GM12864 (cell line): ENCODE data around the gene PAWR.

Experiments used
- DNase-seq: peaks from one replicate; pipeline ENCODE4 v3.0.0-alpha.2; 2011; ENCODE audit warnings: low read depth
- H3K4me3 ChIP-seq: 2 replicates; pipeline ENCODE4 v1.5.1; 2011; ENCODE audit warnings: mild to moderate bottlenecking, low read depth, low read length, control low read depth
- TF ChIP-seq, protein P1 (sequence below): IDR thresholded peaks from 2 replicates; pipeline ENCODE4 v1.5.1; 2011; ENCODE audit warnings: low read depth, mild to moderate bottlenecking, moderate library complexity, low read length, control low read depth, inconsistent platforms; ENCODE audit errors: missing control alignments

PAWR gene

DNA sequence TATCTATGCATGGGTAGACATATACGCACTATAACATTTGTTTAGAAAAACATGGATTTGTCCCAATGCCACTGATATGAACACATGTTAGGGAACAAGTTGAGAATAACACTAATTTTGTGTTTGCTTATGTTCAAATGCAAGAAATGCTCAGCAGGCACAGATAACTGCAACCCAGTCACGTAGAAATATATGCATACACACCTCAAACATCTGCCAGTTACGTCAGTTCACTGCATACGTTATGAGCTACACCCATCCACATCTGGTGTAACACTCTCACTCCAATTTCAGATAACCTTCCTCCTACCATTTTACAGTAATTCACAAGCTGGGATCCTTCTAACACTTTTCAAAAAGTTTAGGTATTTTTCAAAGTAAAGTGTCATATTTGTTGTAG lies 10.7 kb downstream of the PAWR start:
- no peak overlapping the region for H3K4me3 ChIP-seq
- DNase-seq = no peak
- TF ChIP-seq, protein P1, sequence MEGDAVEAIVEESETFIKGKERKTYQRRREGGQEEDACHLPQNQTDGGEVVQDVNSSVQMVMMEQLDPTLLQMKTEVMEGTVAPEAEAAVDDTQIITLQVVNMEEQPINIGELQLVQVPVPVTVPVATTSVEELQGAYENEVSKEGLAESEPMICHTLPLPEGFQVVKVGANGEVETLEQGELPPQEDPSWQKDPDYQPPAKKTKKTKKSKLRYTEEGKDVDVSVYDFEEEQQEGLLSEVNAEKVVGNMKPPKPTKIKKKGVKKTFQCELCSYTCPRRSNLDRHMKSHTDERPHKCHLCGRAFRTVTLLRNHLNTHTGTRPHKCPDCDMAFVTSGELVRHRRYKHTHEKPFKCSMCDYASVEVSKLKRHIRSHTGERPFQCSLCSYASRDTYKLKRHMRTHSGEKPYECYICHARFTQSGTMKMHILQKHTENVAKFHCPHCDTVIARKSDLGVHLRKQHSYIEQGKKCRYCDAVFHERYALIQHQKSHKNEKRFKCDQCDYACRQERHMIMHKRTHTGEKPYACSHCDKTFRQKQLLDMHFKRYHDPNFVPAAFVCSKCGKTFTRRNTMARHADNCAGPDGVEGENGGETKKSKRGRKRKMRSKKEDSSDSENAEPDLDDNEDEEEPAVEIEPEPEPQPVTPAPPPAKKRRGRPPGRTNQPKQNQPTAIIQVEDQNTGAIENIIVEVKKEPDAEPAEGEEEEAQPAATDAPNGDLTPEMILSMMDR = no peak

DNA sequence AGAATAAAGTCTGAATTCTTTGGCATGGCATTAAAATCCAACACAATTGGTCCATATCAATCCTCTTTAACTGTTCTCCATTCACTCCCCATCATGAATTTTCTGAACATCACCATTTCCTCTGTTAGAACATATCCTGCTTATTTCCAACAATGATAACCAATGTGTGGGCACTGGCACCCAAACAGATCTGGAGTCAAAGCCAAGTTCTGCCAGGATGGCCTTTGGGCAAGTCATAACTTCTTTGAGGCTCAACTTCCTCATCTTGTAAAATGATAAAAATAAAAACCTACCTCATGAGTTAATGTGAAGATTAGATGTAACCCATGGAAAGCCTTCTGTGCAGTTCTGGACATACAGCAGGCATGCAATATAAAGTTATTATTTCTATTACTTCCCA lies 12.5 kb downstream of the PAWR start:
- TF ChIP-seq, protein P1 = no peak
- no peak for DNase-seq
- H3K4me3 ChIP-seq = no peak overlapping the region

DNA sequence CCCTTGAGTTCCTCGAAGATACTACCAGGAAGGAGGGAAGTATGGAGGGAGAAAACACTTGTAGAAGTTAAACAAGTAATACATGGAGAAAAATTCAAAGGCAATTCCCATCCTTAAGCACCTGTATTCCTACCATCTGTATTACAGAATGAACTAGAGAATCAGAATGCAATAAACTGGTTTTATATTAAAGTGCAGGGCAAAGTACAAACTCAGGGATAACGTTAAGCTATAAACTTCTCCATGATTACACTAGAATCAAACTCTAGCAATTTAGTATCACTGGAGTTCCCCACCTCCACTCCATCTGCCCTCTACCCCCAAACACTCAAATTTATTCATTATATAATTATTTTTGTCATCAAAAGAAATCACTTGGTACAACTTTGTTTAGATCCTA lies 13.1 kb downstream of the PAWR start:
- no peak for DNase-seq
- TF ChIP-seq, protein P1 = no peak
- no peak overlapping the region for H3K4me3 ChIP-seq

DNA sequence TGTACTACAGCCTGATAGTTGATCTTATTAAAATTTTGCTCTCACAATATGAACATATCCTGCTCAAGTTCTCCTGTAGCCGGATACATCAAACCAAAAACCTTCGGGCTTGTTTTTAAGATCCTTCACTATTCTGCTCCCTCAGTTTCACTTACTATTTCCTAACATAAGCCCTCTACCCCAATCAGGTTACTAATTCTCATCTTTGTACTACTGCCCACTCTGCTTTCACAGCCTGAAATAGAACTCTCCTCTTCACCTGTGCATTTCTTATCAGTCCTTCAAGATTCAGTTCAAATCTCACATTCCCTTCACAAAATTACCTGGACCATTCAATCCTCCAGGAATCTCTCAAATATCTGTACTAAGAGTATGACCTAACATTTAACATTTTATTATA lies 14.2 kb downstream of the PAWR start:
- TF ChIP-seq, protein P1 = no peak
- DNase-seq = no peak
- H3K4me3 ChIP-seq = no peak overlapping the region

DNA sequence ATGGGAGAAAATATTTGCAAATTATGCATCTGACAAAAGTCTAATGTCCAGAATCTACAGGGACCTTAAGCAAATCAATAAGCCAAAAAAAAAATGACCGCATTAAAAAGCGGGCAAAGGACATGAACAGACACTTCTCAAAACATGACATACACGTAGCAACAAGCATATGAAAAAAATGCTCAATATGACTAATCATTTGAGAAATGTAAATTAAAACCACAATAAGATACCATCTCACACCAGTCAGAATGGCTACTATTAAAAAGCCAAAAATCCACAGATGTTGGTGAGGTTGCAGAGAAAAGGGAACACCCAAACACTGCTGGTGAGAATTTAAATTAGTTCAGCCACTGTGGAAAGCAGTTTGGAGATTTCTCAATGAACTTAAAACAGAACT lies 16.1 kb downstream of the PAWR start:
- no peak for DNase-seq
- no peak overlapping the region for H3K4me3 ChIP-seq
- TF ChIP-seq, protein P1 = no peak

DNA sequence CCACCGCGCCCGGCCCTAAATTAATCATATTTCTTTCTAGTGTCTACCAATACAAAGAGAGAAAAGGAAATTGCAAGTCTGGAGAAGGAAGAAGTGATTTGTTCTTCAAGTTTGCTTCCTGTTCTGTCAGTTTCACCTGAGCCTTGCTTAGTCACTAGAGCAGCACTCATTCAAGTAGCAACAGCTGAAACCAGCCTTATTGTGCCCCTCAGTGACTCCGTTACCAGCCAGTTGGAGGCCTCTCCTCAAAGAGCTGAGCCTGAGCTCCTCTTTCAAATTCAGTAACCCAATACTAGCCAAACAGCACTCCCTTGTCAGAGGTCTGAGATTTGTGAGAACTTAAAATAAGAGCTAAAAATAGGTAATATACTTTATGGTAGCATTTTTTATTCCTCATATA lies 17.4 kb downstream of the PAWR start:
- no peak for DNase-seq
- TF ChIP-seq, protein P1 = no peak
- H3K4me3 ChIP-seq = no peak overlapping the region

DNA sequence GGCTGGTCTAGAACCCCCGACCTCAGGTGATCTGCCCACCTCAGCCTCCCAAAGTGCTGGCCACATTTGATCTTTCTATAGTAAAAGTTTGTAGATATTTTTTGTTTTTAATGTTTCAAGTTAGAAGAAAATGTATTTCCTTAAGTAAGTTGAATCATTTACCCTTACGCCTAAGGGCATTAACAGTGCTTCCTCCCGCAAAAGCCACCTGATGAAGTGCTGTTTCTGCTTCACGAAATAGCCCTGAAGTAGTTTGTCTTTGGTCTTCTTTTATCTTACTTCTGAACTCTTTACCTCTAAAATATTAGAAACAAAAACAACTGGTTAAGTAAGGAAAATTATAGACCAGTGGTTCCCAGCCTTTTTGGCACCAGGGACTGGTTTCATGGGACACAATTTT lies 22.7 kb downstream of the PAWR start:
- no peak for DNase-seq
- no peak overlapping the region for H3K4me3 ChIP-seq
- TF ChIP-seq, protein P1 = no peak
